NCI-H2107 (cell line): ENCODE results near the gene TAX1BP1.
"Not testable (repeated sequence)": the region's sequence is repeated elsewhere in the genome, so short reads cannot be mapped to it uniquely, and the experiment has no call there.

Source experiments
- DNase-seq: peaks from one replicate; lab custom pipeline; 2025; lab: John Stamatoyannopoulos, UW

TAX1BP1 gene

DNA sequence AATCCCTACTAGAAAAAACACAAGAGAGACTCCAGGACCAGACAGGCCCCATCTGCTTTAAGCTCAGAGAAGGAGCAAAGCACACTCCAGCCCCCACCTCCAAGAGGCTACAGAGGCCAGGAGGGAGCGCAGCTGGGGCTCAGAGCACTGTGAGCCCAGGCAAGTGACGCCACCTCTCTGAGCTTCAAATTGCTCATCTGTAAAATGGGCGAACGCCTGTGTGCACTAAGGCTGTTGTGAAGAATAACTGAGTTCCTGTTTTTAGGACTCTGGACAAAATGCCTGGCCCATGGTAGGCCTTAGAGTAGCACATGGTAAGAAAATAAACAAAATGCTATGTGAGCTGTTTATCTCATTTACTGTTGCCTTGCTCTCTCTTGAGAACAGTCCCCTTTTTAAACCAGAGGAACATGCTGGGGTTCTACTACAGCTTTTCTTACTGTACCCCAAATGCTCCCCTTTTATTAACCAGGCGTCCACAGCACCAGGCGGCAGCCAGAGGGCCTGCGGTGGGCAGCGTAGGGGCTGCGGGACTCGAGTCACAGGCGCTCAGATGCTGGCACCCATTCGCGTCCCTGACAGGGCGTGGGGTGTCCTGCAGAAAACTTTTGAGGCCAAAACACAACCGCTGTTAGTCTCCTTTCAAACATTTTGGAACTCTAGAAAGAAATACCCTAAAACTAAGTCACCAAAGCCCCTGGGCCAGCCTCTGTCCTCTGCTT lies 103.8 kb downstream of the TAX1BP1 start:
- DNase-seq: no peak

DNA sequence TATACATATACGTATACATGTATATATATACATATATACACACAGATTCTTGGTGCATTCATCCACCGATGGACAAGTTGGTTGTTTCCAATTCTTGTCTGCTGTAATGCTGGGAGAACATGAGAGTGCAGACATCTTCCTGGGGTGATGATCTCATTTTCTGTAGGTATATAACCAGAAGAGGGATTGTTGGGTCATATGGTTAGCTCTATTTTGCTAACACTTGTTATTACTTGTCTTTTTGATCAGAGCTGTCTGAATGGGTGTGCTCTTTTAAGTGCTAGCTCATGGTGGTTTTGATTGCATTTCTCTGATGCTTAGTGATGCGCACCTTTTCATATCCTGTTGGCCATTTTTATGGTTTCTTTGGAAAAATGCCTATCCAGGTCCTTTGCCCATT lies 106.4 kb downstream of the TAX1BP1 start:
- DNase-seq: no peak

DNA sequence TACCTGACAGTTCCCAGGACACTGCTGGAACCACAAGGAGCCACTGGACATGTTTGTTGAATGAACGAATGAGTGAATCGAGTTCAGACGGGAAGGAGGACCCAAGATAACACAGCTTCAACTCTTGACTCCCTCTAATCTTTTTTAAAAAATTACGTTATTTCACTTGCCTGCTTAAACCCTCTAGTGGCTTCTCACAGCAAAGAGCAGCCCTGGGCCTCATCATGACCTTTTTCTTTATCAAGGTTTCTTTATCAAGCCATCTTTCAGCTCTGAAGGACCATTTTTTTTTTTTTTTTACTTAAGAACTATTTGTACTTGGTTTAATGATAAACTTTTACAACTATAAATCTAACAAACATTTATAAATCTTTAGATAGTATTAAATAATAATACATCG lies 110.6 kb downstream of the TAX1BP1 start:
- DNase-seq: no peak

DNA sequence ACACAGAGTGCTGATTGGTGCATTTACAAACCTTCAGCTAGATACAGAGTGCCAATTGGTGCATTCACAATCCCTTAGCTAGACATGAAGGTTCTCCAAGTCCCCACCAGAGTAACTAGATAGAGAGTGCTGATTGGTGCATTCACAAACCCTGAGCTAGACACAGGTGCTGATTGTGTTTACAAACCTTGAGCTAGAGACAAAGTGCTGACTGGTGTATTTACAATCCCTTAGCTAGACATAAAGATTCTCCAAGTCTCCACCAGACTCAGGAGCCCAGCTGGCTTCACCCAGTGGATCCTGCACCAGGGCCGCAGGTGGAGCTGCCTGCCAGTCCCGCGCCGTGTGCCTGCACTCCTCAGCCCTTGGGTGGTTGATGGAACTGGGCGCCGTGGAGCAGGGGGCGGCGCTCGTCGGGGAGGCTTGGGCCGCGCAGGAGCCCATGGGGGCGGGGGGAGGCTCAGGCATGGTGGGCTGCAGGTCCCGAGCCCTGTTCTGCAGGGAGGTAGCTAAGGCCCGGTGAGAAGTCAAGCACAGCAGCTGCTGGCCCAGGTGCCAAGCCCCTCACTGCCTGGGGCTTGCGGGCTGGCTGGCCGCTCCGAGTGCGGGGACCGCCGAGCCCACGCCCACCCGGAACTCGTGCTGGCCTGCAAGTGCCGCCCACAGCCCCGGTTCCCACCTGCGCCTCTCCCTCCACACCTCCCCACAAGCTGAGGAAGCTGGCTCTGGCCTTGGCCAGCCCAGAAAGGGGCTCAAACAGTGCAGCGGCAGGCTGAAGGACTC lies 116.9 kb downstream of the TAX1BP1 start:
- not testable (repeated sequence) for DNase-seq

DNA sequence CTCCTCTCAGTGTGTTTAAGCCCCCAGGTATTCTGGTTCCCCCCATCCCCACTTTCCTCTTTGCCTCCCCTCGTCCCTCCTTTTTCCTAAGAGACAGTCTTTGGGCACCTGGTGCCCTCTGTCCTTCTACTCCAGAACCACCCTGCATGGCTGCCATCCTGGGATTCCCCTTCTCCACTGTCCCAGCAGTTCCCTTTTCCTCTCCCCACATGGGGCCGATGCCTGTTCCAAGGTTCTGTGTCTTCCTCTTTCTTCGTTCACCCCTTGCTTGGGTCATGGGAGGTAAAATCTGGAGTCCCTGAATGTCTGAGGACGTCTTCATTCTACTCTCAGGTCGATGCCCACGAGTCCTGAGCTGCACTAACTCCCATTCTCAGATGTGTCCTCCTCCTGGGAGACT lies 120.8 kb downstream of the TAX1BP1 start:
- DNase-seq: no peak

DNA sequence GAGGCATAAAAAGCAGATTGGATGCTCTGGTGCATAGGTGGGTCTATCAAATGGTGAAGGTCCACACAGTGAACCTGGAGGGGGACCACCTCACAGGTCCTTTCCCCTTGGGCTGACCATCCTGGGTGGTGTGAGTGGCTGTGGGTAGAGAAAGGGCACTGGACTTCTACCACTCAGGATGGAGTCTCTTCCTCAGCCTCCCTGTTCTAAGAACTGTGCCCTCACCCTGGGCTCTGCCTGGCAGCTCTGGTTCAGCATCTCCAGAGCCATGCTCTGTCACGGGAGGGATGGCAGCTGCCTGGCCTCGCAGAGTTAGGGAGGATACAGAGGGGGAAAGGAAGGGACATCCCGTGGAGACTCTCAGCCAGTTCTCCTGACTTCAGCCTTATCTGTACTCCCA lies 121.8 kb downstream of the TAX1BP1 start:
- no peak for DNase-seq

DNA sequence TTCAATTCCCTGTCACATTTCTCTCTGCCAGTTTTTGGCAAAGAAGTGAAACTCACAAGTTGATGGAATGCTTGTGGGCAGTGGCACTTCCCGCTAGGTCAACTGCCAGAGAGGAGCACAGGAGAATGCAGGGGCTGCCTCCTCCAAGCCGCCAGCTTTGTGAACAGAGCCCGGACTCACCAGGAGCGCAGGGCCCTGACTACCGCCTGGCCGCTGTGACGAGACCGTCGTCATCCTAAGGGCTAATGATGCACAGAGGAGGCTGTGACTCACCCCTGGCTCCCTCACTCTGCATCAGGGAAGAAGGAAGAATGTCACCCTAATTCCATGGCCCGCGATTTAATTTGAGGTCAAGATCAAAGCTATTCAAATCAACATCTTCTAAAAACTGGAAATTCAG lies 123.9 kb downstream of the TAX1BP1 start:
- DNase-seq: no peak

DNA sequence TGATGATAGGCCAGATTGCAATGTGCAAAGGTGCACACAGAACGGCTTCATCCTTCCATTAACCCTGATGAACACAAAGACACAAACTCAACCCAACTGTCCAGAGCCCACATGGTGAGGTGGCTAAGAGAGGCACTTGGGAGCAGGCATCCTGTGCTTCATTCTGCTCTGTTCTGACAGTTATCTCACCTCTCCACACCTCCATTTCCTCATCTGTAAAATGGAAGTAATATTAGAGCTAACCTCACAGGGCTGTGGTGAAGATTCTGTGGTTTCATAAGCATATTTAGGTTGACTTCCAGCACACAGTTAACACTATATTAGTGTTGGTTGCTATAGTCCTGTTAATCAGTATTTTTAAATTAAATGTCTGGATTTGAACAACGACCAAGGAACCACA lies 126.3 kb downstream of the TAX1BP1 start:
- no peak for DNase-seq

DNA sequence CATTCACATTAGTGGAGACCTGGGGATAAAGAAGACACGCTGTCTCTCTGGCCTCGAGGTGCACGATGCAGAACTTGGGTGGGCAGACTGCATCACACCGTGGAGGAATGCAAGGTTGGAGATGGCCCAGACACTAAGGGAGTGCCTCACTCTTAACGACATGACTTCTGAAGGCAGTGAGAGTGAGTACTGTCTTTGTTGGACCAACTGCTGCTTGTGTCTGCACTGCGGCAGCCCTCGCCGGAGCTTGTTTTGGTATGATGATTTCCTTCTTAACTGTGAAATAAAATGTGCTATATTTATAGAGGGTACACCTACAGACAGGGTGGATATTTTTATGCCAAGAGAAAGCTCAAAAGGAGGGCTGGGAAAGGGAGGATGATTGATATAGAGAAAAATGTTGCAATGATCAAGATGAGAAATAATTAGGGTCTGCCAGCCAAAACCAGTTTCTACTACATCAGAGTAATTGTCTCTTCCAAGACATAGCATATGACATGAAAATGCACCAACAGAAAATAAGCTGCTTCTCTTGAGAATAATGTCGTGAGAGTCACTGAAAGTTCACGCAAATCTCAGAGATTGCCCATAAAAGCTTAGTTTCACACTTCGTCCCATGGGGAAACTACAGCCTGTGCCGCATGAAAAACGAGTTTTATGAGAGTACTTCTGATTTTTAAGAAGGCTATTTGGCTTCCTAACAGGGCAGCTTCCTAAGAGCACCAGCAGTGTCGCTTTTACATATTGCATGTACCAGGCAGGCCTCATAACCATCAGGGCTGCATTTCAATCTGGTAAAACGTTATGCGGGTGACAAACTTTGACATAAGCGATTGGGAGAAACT lies 127.1 kb downstream of the TAX1BP1 start:
- DNase-seq: no peak

DNA sequence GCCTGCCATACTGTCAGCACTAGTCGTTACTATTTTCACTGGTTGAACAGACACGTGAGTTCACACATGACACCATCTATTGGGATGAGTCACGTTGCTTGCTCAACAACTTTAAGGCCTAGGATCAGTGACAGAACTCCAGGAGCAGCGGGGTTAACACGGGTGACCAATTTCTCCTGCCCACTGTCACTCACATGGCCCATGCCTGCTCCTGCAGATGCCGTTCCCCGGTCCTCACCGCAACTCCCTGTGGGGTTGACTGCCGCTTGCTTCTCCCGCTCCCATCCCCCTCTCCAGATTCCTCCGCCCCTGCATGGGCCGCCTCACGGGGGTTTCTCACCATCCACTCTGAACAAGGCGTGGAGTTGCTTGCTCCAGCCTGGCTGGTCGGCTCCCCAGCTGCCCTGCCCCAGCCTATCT lies 128.2 kb downstream of the TAX1BP1 start:
- no peak for DNase-seq

DNA sequence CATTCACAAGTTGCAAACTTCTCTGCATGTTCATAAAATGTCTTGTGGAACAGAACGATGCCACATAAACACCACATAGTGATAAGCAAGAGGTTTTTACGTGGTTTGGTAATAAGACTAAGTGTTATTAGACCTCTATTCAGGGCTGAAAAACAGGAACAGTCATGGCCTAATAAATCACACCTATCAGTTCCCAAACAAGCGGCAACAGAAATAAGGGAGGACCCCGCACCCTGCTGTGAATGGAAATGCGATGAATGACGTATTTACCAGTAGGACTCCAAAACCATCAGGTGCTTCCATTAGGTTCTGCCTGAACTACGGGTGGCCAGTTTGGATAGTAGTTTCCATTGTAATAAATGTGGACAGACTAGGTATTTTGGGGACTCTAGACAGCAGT lies 129.1 kb downstream of the TAX1BP1 start:
- DNase-seq: no peak

DNA sequence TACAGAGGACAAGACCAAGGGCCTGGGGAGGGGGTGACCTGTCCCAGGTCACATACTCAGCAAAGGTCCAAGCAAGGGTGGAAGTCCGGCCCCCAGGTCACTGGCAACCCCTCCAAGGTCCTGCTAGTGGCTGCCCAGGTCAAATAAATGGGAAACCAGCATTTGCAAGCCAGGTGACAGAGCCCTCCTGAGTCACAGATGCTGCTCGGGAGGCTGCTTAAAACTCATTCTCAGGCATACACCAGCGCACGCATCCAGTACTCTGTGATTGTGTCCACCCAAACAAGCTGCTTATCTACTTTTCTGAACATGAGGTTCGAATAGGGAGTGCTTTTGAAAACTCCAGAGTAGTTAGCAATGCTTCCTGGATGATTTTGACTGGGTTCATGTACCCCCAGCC lies 130.6 kb downstream of the TAX1BP1 start:
- no peak for DNase-seq

DNA sequence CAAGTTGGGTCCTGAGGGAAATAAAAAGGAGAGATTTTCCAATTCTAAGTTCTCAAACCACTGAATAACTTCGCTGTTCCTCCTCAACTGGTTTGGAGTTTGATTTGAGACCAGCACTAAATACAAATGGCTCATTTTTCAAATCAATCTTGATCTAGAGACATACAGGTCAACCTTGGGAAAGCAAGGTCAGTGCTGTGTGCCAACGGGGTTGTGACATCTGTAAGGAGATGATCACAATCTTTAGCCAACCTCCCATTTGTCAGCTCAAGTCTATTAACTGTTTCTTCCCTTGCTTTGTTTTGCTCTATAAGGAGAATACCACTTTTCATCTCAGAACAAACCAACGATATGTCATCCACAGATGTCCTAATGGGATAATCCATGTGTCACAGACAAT lies 131.1 kb downstream of the TAX1BP1 start:
- DNase-seq: no peak

DNA sequence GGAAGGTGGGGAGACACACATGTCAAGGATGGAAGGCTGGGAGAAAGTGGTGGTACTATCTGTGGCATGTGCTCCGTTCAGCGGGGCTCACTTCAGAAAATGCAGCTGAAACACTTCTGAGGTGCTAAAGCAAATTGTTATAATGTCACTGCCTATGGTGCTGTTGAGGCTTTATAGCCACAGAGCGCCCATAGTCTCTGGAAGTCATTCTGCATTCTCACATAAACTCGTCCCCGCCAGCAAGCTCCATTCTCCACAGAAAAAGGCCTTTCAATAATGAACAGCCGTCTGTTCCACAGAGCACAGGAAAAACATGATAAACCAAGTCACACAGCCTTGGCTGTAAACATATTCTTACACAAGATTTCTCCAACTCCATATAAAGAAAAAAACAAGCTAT lies 131.9 kb downstream of the TAX1BP1 start:
- DNase-seq: no peak

DNA sequence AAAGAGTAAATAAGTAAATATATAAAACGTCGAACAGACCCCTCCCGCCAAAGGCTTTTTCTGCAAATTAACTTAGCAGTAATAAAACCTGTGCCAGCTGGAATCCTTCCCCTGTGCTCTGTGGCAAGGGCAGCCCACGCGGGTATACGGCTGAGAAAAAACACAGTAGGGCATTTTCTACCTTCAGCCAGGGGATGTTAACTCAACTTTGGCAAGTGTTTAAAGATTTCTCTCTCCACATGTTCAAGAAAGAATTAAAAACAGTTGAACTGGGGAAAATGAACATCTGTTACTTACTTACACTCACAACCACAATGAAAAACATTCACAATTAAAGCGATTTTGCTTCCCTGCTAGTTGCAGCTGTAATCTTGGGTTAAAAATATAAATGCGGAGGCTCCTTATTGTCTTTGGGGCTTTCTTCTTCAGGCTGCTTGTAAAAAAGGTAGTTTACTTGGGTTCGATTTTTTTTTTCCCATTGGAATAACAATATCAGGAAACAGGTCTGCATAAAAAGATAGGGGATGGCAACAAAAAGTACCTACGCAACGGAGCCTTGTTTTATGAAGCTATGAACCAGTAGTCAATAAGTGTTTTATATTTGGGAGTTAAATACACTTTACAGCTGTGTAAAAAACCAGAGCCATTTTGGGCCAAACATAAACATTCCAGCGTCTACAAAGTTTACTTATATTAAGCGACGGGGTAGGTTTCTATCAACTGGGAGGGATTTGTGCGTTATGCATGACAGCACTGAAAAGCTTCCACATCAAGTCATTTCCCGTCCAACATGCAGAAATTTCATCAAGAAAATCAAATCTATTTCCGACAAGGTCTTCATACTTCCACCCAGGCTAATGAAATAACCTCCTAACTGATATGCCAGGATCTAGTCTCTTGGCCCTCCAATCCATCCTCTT lies 132.7 kb downstream of the TAX1BP1 start:
- DNase-seq: no peak

DNA sequence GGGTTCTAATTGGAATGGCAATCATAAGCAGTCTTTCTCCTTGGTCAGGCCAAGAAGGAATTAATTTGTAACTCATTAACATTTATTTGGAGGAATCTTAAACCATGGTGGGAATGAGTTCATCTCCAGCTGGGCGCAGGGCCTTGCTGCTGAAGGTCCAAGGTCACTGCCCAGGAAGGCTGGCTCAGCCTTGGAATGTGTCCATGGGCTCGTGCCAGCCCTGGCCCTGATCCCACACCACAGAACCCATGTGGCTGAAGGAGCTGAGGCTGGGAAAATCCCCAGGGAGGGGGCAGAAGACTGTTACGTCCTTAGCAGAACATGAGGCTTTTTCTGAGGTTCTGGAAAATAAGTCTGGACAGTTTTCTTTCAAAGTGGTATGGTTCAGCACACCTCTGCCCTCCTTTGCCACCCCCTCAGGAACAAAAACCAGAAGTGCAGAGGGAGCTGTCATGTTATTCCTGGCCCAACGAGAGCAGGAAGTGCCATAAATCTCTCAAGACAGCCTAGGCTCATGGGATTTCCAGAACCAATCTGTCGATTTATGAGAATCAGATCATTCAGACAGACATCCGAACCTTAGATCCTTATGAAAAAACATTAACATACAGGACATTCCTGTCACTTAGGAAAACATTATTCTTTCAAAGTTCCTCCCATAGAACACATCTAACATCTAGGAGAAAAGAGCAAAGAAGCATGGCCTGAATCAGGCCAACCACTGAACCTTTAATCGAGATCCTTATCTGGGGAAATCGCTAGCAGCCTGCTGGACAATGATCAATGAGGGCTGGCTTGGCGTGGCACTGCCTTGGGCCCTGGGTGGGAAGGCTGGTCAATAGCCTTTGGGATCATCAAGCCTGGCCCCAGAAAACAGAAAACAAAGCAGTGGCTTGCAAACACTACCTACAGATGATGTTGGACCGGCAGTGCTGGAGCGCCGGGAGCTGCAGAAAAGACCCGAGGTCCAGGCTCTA lies 134.3 kb downstream of the TAX1BP1 start:
- DNase-seq: no peak

DNA sequence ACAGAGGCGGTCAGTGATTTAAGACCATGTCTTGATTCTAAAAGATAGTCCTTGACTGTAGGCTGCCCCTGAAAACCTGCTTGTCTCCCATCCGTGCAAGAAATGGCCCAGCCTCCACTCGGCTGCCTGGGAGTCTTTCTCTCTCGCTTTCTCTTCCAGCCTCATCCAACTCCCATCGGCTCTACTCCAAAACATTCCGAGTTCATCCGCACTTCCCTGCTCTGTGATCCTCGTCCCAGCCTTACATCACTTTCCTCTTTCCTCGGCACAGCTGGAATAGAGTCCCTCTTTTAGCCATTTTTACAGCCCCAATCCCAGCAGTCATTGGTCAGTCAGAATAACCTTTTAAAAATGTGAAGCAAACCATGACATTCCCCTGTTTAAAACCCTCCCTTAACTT lies 135.1 kb downstream of the TAX1BP1 start:
- DNase-seq: no peak

DNA sequence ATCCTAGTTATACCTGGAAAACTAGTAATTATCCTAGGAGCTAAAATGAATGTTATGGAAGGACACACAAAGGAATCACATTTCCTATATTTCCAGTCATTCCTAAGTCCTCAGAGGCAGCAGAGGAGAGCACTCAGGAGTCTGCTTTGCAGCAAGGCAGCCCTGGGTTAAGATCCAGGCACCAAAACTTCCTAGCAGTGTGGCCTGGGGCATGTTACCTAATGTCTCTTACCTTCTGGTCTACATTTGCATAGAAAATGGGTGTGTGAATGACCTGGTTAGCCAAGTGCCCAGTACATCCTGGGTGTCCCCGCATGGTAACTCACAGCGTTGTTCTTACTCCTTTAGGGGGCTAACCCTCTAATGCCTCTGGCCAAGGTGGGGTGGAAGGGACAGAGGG lies 135.9 kb downstream of the TAX1BP1 start:
- DNase-seq: no peak

DNA sequence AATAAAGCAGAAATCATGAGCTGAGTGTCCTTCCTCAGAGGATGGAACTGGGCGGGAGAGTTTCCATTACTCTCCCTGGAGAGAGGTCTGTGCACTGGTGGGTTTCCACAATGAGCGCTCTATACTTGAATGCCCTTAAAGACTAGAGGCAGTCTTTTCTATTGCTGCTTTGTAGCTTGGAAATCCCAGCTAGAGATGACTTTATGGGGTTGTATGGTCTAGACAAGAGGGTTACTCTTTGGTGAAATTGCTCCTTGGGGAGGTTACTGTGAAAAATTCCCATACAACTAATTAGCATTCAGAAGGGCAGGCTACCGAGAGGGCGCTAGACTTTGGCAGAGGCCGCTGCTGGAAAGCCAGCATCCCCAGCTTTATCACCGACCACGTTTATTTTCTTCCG lies 136.8 kb downstream of the TAX1BP1 start:
- no peak for DNase-seq
